ENCODE results near the gene CARHSP1. TPM values are rescaled to one million over a fixed set of nuclear protein-coding genes. Genes with fewer than 3 reads are reported as not detected.

Gene CARHSP1
- total and polyA plus RNA-seq, 12 donors: 87.6 to 314 (median 194) TPM

DNA sequence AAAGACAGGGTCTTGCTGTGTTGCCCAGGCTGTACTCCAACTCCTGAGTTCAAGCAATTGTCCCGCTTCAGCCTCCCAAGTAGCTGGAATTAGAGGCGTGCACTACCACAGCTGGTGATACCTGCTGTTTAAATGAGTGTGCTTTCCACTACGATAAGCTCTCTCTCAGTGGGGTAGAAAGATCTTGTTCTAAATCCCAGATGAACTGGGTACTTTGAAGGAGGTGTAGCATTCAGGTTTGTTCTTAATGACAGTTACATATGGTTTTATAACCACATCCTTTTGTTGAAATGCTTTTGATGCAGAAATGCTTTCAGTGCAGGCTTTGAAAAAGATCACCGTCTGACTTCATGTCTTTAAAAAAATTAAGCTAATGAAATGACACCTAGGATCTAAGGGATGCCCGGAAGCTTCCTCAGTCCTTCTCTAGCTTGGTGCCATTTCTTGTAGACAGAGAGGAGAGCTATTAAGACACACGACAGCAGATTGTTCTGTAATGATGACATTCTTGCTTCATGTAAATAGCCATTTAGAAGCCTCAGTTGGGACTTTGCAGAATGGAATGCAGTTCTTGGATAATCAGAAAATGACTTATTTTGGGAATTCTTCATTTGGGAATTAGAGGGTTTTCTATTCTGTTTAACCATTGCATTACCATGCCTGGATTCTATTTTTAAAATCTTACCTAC is 51.7 kb downstream of the CARHSP1 start:
- WGBS, 4 donors: 79 to 88% (median 82%) methylated on average over 6 of the region's 6 CpGs
- intact Hi-C loops (cut with DNase I): no loop called here
- H3K27me3 ChIP-seq: no peaks in the 10 kb centered on the region
- no peak for TF ChIP-seq POLR2A (IDR thresholded peaks at IDR 0.05)
- TF ChIP-seq, protein P1, sequence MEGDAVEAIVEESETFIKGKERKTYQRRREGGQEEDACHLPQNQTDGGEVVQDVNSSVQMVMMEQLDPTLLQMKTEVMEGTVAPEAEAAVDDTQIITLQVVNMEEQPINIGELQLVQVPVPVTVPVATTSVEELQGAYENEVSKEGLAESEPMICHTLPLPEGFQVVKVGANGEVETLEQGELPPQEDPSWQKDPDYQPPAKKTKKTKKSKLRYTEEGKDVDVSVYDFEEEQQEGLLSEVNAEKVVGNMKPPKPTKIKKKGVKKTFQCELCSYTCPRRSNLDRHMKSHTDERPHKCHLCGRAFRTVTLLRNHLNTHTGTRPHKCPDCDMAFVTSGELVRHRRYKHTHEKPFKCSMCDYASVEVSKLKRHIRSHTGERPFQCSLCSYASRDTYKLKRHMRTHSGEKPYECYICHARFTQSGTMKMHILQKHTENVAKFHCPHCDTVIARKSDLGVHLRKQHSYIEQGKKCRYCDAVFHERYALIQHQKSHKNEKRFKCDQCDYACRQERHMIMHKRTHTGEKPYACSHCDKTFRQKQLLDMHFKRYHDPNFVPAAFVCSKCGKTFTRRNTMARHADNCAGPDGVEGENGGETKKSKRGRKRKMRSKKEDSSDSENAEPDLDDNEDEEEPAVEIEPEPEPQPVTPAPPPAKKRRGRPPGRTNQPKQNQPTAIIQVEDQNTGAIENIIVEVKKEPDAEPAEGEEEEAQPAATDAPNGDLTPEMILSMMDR (IDR thresholded peaks at IDR 0.05): no peak
- no peak for DNase-seq
- H3K9me3 ChIP-seq (replicated peaks in 1 of 3): no peaks in the 10 kb centered on the region
- peaks cover 0 to 3% of the 10 kb centered on the region in 2 donors for H3K4me1 ChIP-seq (replicated peaks in 1 of 2)
- no peak overlapping the region for H3K4me3 ChIP-seq
- H3K27ac ChIP-seq: no peak overlapping the region
- H3K36me3 ChIP-seq (replicated peaks in 1 of 2): peaks cover 0 to 40% of the 10 kb centered on the region in 2 donors

DNA sequence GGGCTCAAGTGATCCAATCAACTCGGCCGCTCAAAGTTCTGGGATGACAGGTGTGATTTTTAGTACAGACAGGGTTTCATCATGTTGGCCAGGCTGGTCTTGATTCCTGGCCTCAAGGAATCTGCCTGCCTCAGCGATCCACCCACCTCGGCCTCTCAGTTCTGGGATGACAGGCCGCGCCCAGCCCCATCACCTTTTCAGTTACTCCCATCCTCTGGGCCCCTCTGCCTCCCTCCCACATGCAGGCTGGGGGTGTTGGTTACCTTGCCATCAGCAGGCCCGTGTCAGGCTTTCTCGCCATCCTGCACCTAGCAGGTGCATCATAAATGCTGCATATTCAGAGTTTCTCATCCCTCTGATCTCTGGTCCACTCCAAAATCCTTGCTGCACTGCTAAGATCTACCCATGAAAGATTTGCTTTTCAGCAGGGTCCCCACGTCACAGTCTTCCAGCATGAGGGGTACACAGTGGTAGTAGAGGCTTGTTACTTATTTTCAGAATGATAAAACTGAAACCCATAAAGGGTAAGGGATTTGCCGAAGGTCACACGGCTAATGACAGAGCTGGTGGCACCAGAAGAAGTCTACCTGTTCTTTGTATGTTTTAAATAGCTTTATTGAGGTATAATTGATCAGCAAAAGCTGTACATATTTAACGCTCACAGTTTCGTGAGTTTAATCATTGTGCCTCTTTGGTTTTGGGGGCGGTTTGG is 54.6 kb downstream of the CARHSP1 start:
- Histone ChIP-seq H3K27ac (no peak overlapping the region), H3K27me3 (no peaks in the 10 kb centered on the region), H3K9me3 (replicated peaks in 1 of 3) (no peaks in the 10 kb centered on the region), H3K36me3 (replicated peaks in 1 of 2) (peaks cover 0 to 63% of the 10 kb centered on the region in 2 donors), H3K4me1 (replicated peaks in 1 of 2) (no peaks in the 10 kb centered on the region), H3K4me3 (no peak overlapping the region)
- 92 to 95% (median 94%) methylated on average over 11 to 14 of the region's 14 CpGs for WGBS, 4 donors
- intact Hi-C loops (cut with DNase I): no loop called here
- no peak for DNase-seq
- no peak for TF ChIP-seq POLR2A (IDR thresholded peaks at IDR 0.05)
- TF ChIP-seq, protein P1 (IDR thresholded peaks at IDR 0.05): no peak

DNA sequence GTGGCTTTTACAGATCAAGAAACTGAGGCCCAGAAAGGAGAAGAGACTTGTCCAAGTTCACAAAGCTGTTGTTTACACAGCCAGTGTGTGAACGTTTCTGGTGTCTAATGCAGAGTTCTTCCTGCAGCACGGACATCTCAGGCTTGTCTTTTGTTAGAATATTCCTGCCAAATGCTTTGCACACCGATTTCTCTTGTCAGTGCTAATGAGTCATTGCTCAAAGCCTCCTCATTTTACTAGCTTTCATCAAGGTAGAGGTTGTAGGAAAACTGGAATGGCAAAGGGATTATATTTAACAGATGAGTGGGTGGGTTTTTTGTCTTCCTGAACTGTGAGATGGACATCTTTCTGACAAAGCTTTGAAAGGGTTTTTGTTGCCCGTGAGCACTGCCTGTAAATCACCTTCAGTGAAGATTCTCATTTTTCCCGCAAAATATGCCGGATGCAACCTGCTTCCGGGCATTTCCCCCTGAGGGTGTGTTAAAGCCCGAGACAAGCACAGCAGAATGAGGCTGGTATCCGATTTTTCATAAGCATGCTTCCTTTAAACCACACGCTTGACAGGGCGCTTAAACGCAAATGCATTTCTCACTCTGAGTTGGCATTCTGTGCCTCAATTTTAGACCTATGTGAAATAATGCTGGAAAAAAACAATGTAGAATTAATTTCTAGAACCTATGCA is 56.5 kb downstream of the CARHSP1 start:
- Histone ChIP-seq H3K4me3 (no peak overlapping the region), H3K27ac (no peak overlapping the region), H3K27me3 (no peaks in the 10 kb centered on the region), H3K36me3 (replicated peaks in 1 of 2) (peaks cover 0 to 82% of the 10 kb centered on the region in 2 donors), H3K4me1 (replicated peaks in 1 of 2) (no peaks in the 10 kb centered on the region), H3K9me3 (replicated peaks in 1 of 3) (no peaks in the 10 kb centered on the region)
- WGBS, 4 donors: 66 to 85% (median 79%) methylated on average over 12 of the region's 12 CpGs
- DNase-seq: no peak
- no peak for TF ChIP-seq POLR2A (IDR thresholded peaks at IDR 0.05)
- TF ChIP-seq, protein P1 (IDR thresholded peaks at IDR 0.05): no peak
- intact Hi-C loops (cut with DNase I): no loop called here

GRCh38 chr16:8808613-8809353 is 60.0 kb downstream of the CARHSP1 start:
- no peak overlapping the region for H3K4me3 ChIP-seq
- no peaks in the 10 kb centered on the region for H3K27me3 ChIP-seq
- no peaks in the 10 kb centered on the region for H3K9me3 ChIP-seq (replicated peaks in 1 of 3)
- H3K36me3 ChIP-seq (replicated peaks in 1 of 2): peaks cover 0 to 94% of the 10 kb centered on the region in 2 donors
- TF ChIP-seq, protein P1 (IDR thresholded peaks at IDR 0.05): no peak
- no peak for TF ChIP-seq POLR2A (IDR thresholded peaks at IDR 0.05)
- no peak overlapping the region for H3K27ac ChIP-seq
- H3K4me1 ChIP-seq (replicated peaks in 1 of 2): no peaks in the 10 kb centered on the region
- intact Hi-C loops (cut with DNase I): no loop called here
- peak in 1 of 7 donors; percentile 54 for DNase-seq
- 76 to 85% (median 81%) methylated on average over 11 of the region's 11 CpGs for WGBS, 4 donors
